Stomach (tissue), 4 donors: Measurements from ENCODE around the gene ZNF69.

Experiments used
- CTCF ChIP-seq, 7 experiments: fragments of 450-650 bp in 4 of 7; fragments of 200-600 bp in 3 of 7; sonication (generic) in 3 of 7; IDR thresholded peaks; one replicate each; pipeline ENCODE4 v1.5.1; 2016 to 2019; ENCODE audit warnings: antibody characterized with exemption in 7 of 7, control low read depth in 2 of 7, mild to moderate bottlenecking in 1 of 7
- EP300 ChIP-seq: sonication (generic); formaldehyde crosslinking; IDR thresholded peaks from one replicate; pipeline ENCODE4 v1.6.1; 2017; ENCODE audit warnings: antibody characterized with exemption
- POLR2A ChIP-seq, 4 donors: fragments of 450-650 bp; IDR thresholded peaks; one replicate each; pipeline ENCODE4 v1.6.1; 2016; ENCODE audit warnings: antibody characterized with exemption in 4 of 4, control low read depth in 2 of 4, mild to moderate bottlenecking in 1 of 4, moderate library complexity in 1 of 4
- POLR2AphosphoS5 ChIP-seq, 3 donors: sonication (generic); formaldehyde crosslinking; IDR thresholded peaks; one replicate each; pipeline ENCODE4 v1.6.1; 2016; ENCODE audit warnings: antibody characterized with exemption in 3 of 3

- no peak for TF ChIP-seq POLR2A (IDR thresholded peaks at IDR 0.05)
- TF ChIP-seq CTCF (IDR thresholded peaks at IDR 0.05), result no peak
- TF ChIP-seq EP300, result no peak
- TF ChIP-seq POLR2AphosphoS5 (IDR thresholded peaks at IDR 0.05), result no peak
Measured at GRCh38 chr19:11942843-11943108, 55.2 kb downstream of the ZNF69 start.
